Fibroblast of gingiva (primary cell): ENCODE results near the gene PIP4P1.
"Not testable (repeated sequence)": the region's sequence is repeated elsewhere in the genome, so short reads cannot be mapped to it uniquely, and the experiment has no call there.

Source experiments
- DNase-seq: peaks from one replicate; pipeline ENCODE4 v3.0.0-alpha.2; 2011; ENCODE audit warnings: low read depth

Gene PIP4P1

DNA sequence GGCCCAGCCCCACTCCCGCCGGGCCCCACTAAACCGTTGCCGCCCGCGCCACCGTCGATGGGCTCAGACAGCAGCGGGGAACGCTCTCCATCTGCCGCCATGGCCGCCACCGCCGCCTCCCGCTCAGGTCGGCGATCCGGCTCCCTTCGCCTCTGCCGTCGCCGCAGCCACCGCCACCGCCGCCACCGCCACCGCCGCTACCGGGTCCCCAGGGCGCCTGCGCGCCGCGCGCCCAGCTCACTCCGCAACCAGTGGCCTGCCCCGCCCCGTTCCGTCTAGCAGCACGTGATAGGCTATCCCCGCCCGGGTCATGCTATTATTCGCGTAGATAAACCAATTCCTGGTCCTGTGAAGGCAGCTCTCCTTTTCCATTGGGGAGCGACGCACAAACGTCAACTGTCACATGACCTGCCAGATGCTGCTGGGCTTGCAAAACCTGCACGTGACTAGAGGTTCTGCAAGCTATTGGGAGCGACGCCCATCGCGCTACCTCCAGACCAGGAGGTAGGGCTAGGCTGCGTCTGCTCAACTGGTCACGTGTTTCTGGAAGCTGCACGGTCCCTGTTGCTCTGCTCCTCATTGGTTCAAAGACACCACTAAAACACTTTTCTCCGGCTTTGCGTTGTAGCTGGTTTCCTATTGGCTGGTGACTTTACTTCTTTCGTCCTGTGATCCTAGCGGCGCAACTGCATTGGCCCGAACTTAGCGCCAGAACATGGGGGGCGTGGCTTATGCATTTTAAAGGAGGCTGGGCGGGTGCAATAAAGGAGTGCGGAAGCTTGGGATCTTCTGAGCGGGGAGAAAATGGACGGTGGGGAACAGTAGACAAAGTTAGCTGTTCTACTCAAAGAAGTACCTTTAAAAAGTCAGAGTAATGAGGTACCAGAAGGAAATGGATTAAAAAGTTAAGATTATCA, at the start of gene PIP4P1:
Gene PIP4P1, minus strand, starts transcription at position 210 of the 917 bp plus-strand sequence. Its CDS starts 109 bp downstream, at position 101.
- peak; percentile 100 for DNase-seq

- DNase-seq = no peak
These were observed 47.1 kb upstream of the PIP4P1 start for GRCh38 chr14:20508367-20508766.

DNA sequence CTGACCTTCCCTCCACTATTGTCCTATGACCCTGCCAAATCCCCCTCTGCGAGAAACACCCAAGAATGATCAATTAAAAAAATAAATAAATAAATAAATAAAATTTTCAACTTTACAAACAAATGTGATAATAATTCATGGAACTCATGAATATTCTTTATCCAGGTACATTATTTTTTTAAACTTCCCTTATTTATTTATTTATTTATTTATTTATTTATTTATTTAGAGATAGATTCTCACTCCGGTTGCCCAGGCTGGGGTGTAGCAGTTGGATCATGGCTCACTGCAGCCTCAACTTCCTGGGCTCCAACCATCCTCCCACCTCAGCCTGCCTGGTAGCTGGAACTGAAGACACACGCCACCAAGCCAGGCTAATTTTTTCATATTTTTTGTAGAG, 46.3 kb upstream of the PIP4P1 start:
- not testable (repeated sequence) for DNase-seq

GRCh38 chr14:20506752-20507151, 45.5 kb upstream of the PIP4P1 start:
- not testable (repeated sequence) for DNase-seq

DNA sequence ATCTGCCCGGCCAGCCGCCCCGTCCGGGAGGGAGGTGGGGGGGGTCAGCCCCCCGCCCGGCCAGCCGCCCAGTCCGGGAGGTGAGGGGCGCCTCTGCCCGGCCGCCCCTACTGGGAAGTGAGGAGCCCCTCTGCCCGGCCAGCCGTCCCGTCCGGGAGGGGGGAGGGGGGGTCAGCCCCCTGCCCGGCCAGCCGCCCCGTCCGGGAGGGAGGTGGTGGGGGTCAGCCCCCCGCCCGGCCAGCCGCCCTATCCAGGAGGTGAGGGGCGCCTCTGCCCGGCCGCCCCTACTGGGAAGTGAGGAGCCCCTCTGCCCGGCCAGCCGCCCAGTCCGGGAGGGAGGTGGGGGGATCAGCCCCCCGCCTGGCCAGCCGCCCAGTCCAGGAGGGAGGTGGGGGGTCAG, 45.0 kb upstream of the PIP4P1 start:
- not testable (repeated sequence) for DNase-seq

DNA sequence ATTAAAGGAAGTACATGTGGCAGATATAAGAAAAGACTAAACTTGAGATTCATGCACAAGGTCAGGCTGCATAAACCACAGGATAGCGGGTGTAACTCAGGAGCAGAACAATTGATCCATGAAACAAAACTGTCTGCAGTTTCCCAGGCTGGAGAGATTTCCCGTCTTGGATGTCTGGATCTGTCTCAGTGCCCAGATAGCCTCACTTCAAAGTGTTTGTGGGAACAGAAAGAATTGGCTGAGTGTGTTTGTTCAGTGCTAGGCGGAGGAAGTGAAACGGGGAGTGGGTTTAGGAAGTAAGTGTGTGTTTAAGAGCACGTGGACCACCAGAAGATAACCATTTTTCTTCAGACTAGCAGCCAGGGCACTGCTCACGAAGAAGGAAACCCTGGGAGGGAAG, 42.7 kb upstream of the PIP4P1 start:
- no peak for DNase-seq

DNA sequence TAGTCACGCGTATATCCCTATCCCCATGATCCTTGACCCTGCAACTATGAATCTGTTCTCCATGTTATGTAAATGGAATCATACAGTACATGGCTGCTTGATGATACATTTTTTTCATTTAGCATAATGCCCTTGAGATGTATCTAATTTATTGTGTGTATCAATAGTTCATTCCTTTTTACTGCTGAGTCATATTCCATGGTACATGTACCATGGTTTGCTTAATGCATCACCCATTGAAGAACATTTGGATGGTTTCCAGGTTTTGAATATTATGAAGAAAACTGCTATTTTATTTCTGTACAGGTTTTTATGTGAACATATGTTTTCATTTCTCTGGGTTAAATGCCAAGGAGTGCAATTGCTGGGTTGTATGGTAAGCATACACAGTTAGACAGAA, 40.1 kb upstream of the PIP4P1 start:
- DNase-seq = peak; percentile 72

GRCh38 chr14:20499881-20500280, 38.6 kb upstream of the PIP4P1 start:
- DNase-seq = no peak

DNA sequence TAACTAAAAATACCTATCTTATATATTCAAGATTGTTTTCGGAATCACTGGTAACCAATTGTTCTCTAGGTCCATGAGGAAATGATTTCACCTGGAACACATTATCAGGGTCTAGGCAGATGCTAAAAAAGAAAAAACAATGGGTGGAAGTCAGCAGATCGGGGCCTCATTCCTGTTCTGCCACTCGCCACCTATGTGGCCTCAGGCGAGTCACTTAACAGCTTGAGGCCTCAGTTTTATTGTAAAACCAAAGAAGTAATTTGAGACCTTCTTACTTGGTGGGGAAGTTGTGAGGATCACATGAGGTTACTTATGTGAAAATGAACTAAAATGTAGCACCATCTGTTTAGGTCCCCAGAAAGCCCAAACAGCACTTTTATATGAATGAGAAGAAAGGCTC, 37.9 kb upstream of the PIP4P1 start:
- DNase-seq = no peak

GRCh38 chr14:20498622-20499021, 37.4 kb upstream of the PIP4P1 start:
- DNase-seq = no peak

GRCh38 chr14:20494935-20495766, 33.9 kb upstream of the PIP4P1 start:
- DNase-seq = peak; percentile 46

DNA sequence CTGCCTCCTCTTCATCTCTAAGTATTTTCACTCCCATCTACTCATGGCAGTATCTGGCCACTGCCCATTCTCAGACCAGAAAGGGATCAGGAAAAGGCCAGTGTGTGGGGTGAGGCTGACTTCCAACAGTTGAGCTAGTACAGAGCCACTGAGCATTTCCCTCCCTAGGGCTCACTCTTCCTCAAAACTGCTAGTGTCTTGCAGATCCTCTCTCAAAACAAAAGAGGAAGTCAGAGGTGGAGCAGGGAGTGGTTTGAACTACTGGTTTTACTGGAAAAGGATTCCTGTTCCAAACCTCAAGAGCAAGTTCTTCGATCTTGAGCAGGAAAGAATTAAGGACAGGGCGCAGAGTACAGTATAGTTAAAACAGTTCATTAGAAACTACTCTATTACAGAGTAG, 32.4 kb upstream of the PIP4P1 start:
- DNase-seq = no peak

DNA sequence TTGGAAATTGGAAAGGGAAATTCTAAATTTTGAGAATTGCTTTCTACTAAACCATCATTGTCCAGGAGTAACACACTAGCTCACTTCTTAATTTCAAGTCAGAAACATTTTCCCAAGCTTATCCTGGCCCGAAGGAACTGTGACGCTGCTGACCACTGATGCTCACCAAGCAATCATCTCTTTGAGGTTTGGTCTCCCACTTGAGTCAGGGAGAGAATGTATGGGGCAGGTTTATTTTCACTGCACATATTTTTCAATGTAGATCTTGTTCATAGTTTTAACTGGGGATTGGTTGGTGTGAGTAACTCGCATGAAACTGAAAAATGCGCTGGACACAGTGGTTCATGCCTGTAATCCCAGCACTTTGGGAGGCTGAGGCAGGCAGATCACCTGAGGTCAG, 31.3 kb upstream of the PIP4P1 start:
- DNase-seq = no peak

GRCh38 chr14:20490563-20490962, 29.3 kb upstream of the PIP4P1 start:
- DNase-seq = no peak

GRCh38 chr14:20489093-20489994, 28.1 kb upstream of the PIP4P1 start:
- no peak for DNase-seq

GRCh38 chr14:20487396-20487725, 26.1 kb upstream of the PIP4P1 start:
- DNase-seq = no peak

DNA sequence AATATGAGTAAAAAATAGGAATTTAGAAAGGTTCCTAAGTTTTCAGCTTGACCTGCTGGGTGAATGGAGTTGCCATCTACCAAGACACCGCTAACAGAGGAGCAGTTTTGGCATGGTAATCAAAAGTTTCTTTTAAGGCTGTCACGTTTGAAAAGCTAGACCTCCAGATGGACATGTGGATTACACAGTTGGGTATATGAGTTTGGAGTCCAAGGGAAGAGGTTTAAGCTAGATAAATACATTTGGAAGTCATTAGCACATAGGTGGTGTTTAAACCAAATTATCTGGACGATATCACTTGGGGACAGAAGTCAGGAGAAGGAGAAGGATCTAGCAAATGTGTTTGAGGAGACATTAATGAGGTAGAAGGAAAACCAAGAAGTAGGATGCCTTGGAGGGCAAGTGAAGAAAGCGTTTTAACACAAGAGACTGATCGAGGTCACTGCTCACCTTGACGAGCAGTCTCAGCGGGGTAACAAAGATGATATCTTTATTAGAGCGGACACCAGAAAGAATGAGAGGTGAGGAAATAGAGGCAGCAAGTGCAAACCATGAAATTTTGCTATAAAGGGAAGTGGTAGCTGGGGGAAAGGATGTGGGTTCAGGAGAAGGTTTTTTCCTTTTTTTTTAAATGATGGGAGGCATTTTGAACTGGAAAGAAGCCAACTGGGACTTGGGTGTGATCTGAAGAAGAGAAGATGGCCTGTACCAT, 25.6 kb upstream of the PIP4P1 start:
- DNase-seq = no peak

GRCh38 chr14:20485900-20486299, 24.7 kb upstream of the PIP4P1 start:
- DNase-seq = no peak

DNA sequence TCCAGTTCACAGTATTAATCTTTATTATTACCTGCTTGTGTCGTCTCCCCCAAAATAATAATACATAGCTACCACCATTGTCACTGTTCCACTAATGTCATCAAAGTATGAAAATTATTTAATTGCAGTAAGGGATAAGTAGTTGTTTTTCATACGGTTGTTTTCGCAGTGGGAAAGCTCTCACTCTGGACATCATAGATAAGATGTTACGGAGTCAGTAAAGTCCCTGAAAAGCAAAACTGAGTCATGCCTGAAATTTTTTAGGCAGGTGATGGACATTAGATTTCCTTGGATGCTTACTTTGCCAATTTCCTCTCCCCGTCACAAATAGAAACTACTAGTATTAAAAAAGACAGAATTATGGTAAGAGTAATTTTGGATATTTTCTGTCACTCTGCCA, 21.1 kb upstream of the PIP4P1 start:
- no peak for DNase-seq

- DNase-seq = no peak
These were observed 17.7 kb upstream of the PIP4P1 start for GRCh38 chr14:20478894-20479293.

DNA sequence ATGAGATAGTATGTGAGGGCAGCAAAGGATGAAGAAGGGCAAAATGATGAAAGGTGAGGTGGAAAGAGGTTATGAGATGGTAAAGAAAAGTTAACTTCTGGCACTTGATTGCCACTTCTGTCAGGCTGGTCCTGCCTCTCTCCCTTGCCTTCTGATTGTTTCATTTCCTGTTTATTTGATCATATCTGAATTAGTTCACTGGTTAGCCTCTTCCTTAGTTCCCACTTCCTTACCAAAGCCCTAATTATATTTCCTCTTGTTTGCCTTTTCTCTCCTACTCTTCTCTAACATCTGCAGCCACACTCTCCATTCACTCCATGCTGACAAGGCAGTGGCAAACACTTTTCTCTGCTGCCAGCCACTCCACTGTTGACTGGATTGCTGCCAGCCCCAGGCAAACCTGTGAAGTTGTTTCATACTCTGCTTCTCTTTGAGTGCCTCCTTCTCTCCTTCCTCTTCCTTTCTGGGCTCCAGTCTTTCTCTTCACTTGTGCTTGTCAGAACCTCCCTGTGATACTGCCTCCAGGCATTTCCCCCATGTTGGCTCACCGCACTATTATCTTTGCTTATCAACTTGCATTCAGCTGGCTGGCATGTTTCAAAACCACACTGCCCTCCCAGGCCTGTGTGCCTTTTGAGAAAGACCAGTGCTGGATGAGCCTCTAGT, 16.1 kb upstream of the PIP4P1 start:
- no peak for DNase-seq
